Psoas muscle (tissue), 8 donors: ENCODE measurements around the gene BICDL1. TPM values are rescaled to one million over a fixed set of nuclear protein-coding genes. Genes with fewer than 3 reads are reported as not detected.

Experiments used
- ATAC-seq, 4 donors: fragments of 200-7000 bp; cut with Tn5 transposase; one replicate each; pipeline ENCODE4 v1.9.1; 2020; ENCODE audit warnings: moderate library complexity in 3 of 4, mild to moderate bottlenecking in 2 of 4
- DNase-seq, 2 donors: peaks; one replicate each; pipeline ENCODE4 v3.0.0-alpha.2; 2020
- H3K27ac ChIP-seq: fragments of 200-600 bp; one replicate; pipeline ENCODE4 v1.8.0; 2022
- H3K27me3 ChIP-seq, 3 donors: fragments of 200-600 bp in 1 of 3; one replicate each; pipeline versions ENCODE4 v1.6.1 to v1.8.0; 2013 to 2022; ENCODE audit warnings: low read length in 2 of 3, mild to moderate bottlenecking in 2 of 3, moderate library complexity in 1 of 3; ENCODE audit not compliant: insufficient read depth in 3 of 3
- H3K36me3 ChIP-seq, 2 donors: fragments of 200-600 bp in 1 of 2; one replicate each; pipeline versions ENCODE4 v1.6.1 to v1.8.0; 2013 to 2022; ENCODE audit warnings: low read depth in 1 of 2, mild to moderate bottlenecking in 1 of 2, moderate library complexity in 1 of 2; ENCODE audit not compliant: insufficient read depth in 1 of 2
- H3K4me1 ChIP-seq: fragments of 200-600 bp; one replicate; pipeline ENCODE4 v1.8.0; 2022
- H3K4me3 ChIP-seq: fragments of 200-600 bp; one replicate; pipeline ENCODE4 v1.8.0; 2022; ENCODE audit warnings: mild to moderate bottlenecking
- H3K9me3 ChIP-seq: fragments of 200-600 bp; one replicate; pipeline ENCODE4 v1.8.0; 2022
- WGBS, 3 donors: extraction: QIAGEN DNeasy Blood & Tissue Kit; methylation state at CpG; one replicate each; pipeline versions ENCODE4 v1.1.6 to v1.1.7; 2013; 5-methylcytosine and 5-hydroxymethylcytosine counted together
- intact Hi-C, 2 donors: fragments of 100-400 bp; cut with DNase I; formaldehyde crosslinking; loops; one replicate each; pipeline versions ENCODE4 v1.11.0 to v1.14.2; 2022
- long read RNA-seq, 2 donors: library from polyadenylated mRNA; unstranded; transcript quantifications; one replicate each; pipeline ENCODE4 v2.0.0, GENCODE V29; 2021
- polyA plus RNA-seq, 3 donors: library from polyadenylated mRNA; stranded (reverse); fragments of 200-250 nt; gene quantifications; one replicate each; pipeline ENCODE4 v1.2.3, GENCODE V29; 2013
- total RNA-seq, 4 donors: library from RNA; stranded (reverse); fragmentation: NEBNext Ultra II Directional in 2 of 4; extraction: Animal tissue kit (Norgen Biotek cat#: 25700) in 2 of 4; gene quantifications; one replicate each; pipeline versions ENCODE4 v1.2.1 to v1.2.4, GENCODE V29; 2021 to 2023
- TF ChIP-seq, protein P1 (sequence below): fragments of 200-600 bp; IDR thresholded peaks from one replicate; pipeline ENCODE4 v1.8.0; 2022; ENCODE audit warnings: antibody characterized with exemption
- donor health status: healthy with polysubstance abuse.
- donor health status: DM: no; HTN: no; CAD: no; lungs with moderate emphysema.
- donor health status: Bipolar disorder and iron deficiency.
- donor health status: healthy.
- donor health status: DM: yes; HTN: yes; CAD: no.
- donor health status: DM: no; HTN: no; CAD: no.
- donor health status: DM: no; HTN: no; CAD: no.
- donor health status: DM: yes; HTN: yes; CAD: no.

BICDL1 gene, protein sequence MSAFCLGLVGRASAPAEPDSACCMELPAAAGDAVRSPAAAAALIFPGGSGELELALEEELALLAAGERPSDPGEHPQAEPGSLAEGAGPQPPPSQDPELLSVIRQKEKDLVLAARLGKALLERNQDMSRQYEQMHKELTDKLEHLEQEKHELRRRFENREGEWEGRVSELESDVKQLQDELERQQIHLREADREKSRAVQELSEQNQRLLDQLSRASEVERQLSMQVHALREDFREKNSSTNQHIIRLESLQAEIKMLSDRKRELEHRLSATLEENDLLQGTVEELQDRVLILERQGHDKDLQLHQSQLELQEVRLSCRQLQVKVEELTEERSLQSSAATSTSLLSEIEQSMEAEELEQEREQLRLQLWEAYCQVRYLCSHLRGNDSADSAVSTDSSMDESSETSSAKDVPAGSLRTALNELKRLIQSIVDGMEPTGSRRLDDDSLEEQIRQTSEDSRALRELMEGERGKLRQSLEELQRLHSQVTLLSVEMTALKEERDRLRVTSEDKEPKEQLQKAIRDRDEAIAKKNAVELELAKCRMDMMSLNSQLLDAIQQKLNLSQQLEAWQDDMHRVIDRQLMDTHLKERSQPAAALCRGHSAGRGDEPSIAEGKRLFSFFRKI
- total RNA-seq, result under 1 TPM in 3 of 4 donors, not detected in 1; 0.09 to 0.22 (median 0.15) TPM
- under 1 TPM; 0.05 to 0.13 (median 0.09) TPM for polyA plus RNA-seq
- long read RNA-seq, donor 1, result 0 reads
- long read RNA-seq, donor 2, result 0 reads

DNA sequence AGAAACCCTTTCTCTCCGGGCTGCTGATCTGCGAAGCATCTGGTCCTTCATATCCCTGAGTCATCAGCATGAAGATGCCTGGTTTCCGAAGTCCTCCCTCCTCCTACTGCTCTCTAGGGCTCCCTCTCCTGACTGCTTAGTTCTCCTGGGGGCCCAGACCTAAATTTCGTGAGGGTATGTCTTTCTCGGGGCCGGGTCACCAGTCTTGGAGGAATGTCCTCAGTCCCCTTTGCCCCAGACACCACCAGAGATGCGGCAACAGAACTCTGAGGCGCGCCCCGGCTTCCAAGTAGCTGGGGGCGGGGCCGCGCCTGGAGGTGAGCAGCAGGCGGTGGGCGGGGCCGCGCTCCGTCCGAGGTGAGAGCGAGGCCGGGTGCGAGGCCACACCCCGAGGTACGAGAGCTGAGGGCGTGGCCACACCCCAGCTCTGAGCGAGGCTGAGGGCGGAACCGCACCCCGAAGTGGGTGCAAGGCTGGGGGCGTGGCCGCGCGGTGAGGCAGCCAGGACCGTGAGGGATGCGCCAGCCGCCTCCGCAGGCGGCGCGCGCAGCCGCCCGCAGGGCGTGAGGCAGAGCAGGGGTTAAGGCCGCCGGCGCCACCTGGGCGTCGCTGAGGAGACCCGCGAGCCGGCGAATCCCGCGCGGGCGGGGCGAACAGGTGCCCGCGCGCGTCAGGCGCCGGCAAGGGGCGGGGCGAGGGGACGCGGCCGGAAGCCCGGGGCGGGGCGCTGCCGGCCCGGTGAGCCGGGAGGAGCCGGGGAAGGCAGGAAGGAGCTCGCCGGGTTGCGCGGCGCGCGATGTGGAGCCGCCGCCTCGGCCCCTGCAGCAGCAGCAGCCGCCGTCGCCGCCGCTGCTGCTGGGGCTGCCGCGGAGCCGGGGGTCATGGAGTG, at the start of gene BICDL1:
Gene BICDL1 (plus strand): TSS at position 765 of the 889 bp plus-strand sequence. CDS start 633 bp downstream, outside the sequence.
- Histone ChIP-seq H3K4me1 (no peaks in the 10 kb centered on the region), H3K27ac (no peak within 1 kb of the TSS), H3K27me3 (peaks cover 0 to 80% (median 5%) of the 10 kb centered on the region in 3 donors), H3K4me3 (peak within 1 kb of the TSS; percentile 65), H3K9me3 (no peaks in the 10 kb centered on the region), H3K36me3 (no peaks in the 10 kb centered on the region)
- TF ChIP-seq, protein P1, sequence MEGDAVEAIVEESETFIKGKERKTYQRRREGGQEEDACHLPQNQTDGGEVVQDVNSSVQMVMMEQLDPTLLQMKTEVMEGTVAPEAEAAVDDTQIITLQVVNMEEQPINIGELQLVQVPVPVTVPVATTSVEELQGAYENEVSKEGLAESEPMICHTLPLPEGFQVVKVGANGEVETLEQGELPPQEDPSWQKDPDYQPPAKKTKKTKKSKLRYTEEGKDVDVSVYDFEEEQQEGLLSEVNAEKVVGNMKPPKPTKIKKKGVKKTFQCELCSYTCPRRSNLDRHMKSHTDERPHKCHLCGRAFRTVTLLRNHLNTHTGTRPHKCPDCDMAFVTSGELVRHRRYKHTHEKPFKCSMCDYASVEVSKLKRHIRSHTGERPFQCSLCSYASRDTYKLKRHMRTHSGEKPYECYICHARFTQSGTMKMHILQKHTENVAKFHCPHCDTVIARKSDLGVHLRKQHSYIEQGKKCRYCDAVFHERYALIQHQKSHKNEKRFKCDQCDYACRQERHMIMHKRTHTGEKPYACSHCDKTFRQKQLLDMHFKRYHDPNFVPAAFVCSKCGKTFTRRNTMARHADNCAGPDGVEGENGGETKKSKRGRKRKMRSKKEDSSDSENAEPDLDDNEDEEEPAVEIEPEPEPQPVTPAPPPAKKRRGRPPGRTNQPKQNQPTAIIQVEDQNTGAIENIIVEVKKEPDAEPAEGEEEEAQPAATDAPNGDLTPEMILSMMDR, result no peak
- WGBS, 3 donors, result 1% methylated on average over 37 to 94 of the region's 94 CpGs
- ATAC-seq (peak; percentile 52 to 68 (median 66)), DNase-seq (peak; percentile 48 to 66)
- intact Hi-C loops, result loop anchor here in 1 of 2 donors (2.0 kb wide), 1 partner anchor 98 kb away; no protein-coding TSS in a partner anchor

- no peak for DNase-seq
- TF ChIP-seq, protein P1, result no peak
- Histone ChIP-seq H3K4me3 (no peak overlapping the region), H3K27ac (no peak overlapping the region), H3K36me3 (no peaks in the 10 kb centered on the region), H3K9me3 (no peaks in the 10 kb centered on the region), H3K4me1 (no peaks in the 10 kb centered on the region), H3K27me3 (no peaks in the 10 kb centered on the region)
- WGBS, 3 donors, result 49 to 52% (median 52%) methylated on average over 5 of the region's 5 CpGs
- no peak for ATAC-seq
- intact Hi-C loops, result no loop called here
These were observed 48.1 kb upstream of the BICDL1 start for GRCh38 chr12:119940897-119941296.

DNA sequence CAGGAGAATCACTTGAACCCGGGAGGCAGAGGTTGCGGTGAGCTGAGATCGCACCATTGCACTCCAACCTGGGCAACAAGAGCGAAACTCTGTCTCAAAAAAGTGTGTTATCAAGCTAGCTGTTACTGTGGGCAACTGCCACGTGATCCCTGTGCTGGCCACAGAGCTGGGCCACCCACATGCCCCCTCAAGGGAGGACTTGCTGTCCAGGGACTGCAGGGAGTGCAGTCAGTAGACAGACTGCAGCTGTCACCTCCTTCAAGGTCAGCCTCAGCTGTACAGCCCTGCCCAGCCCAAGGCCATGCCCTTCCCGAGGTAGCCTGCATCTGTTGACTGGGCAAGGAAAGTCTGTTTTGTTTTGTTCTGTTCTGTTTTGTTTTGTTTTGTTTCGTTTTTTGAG, 46.6 kb upstream of the BICDL1 start:
- Histone ChIP-seq H3K4me1 (no peaks in the 10 kb centered on the region), H3K9me3 (no peaks in the 10 kb centered on the region), H3K27ac (no peak overlapping the region), H3K36me3 (no peaks in the 10 kb centered on the region), H3K27me3 (no peaks in the 10 kb centered on the region), H3K4me3 (no peak overlapping the region)
- ATAC-seq (no peak), DNase-seq (no peak)
- intact Hi-C loops, result no loop called here
- 55 to 74% (median 66%) methylated on average over 7 of the region's 7 CpGs for WGBS, 3 donors
- TF ChIP-seq, protein P1, result no peak

GRCh38 chr12:119946213-119946612, 42.8 kb upstream of the BICDL1 start:
- Histone ChIP-seq H3K4me1 (no peaks in the 10 kb centered on the region), H3K27me3 (no peaks in the 10 kb centered on the region), H3K9me3 (no peaks in the 10 kb centered on the region), H3K4me3 (no peak overlapping the region), H3K36me3 (no peaks in the 10 kb centered on the region), H3K27ac (no peak overlapping the region)
- TF ChIP-seq, protein P1, result no peak
- no peak for ATAC-seq
- 70 to 83% (median 79%) methylated on average over 6 of the region's 6 CpGs for WGBS, 3 donors
- intact Hi-C loops, result no loop called here
- no peak for DNase-seq
